T47D (cell line): ENCODE measurements around the gene MTF1.
A peak's percentile ranks its signal among the peaks of the same experiment; 100 is the strongest.

ENCODE experiments used
- DNase-seq, 2 experiments: peaks; one replicate each; pipeline versions ENCODE4 v3.0.0 to v3.0.0-alpha.2; 2011 to 2012; ENCODE audit warnings: low read depth in 1 of 2, low spot score in 1 of 2
- JUND ChIP-seq: IDR thresholded peaks from 2 replicates; pipeline ENCODE4 v1.6.1; 2012; ENCODE audit warnings: low read depth
- in situ Hi-C: cut with HindIII; loops from 2 replicates; pipeline ENCODE4 v1.10.0; 2016; ENCODE audit warnings: low sequenced_read_pairs, low pct_unique_long_range_greater_than_20kb

MTF1 gene

DNA sequence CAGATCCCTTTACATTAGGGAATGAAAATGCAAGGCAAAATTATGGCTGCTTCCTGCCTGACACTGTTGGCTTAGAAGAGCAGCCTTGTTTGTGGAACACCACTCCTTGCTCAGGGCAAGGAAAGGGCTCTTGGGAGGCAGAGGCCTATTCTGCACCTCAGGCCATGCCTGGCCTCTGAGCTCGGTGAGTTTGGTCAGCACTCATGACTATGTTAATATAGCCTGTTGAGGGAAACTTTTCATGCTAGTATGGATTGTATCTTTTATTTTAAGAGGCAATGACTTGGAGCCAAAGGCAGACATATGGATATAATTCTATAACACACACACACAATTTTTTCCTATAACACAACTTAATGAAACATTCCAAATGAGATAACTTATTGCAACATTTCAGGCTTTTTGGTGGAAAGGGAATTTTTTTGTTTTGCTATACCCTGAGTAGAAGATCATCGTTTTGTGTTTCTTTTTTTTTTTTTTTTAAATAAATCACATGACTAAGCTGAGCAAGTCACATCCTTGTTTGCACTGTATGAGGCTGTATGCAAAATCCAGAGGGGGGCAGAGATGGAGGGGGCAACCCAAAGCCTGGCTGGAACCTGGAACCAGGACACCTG, 45.8 kb downstream of the MTF1 start:
- TF ChIP-seq JUND = no peak
- in situ Hi-C loops = no loop called here

DNA sequence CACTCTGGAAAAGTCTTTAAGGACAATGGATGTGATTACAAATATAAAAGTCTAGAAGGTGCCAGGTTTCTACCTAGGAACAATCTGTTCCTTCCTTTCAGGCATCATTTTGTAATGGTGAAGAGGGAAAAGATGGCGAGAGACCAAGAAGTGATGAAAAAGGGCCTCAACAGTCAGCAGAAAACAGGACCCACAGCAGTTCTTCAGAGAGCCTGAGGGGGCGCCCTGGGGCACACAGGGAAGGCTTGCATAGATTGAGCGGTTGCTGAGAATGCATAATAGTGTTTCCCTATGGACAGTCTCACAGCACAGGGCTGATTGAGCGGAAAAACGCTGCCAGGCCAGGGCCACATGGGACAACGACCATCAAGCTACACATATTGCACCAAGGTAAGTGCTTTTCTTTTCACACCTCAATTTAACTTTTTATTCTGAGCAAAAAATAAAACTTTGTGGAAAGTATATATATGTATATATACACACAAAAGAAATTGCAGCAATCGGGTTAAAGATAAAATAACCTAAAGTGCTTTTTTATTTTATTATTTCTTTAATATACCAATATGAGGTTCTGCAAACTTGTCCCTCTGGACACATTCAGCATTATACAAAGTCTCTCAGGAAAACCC, 48.3 kb downstream of the MTF1 start:
- no peak for TF ChIP-seq JUND
- in situ Hi-C loops = no loop called here

More for the DNA sequence above, 45.8 kb downstream of the MTF1 start:
- no peak for DNase-seq

DNA sequence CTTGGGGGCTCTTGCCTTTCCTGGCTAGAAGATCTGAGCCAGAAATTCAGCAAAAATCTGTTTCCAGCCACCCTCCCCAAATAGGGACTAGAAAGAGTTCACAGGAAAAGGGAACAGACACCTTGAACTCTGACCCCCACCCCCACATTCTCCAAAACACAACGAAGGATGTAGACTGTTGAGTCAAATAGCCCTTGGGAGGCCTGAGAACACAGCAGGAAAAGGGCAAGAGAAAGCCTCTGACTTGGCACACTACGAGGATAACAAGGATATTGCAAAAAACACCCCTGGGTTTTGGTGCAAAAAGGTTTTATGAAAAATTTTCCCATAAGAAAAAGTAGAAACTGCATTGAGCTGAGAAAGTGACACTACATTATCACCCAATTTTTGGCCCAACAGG, 49.5 kb downstream of the MTF1 start:
- in situ Hi-C loops = no loop called here
- TF ChIP-seq JUND = no peak
- DNase-seq = no peak

More for the DNA sequence above, 48.3 kb downstream of the MTF1 start:
- peak in 1 of 2 experiments; percentile 82 for DNase-seq

DNA sequence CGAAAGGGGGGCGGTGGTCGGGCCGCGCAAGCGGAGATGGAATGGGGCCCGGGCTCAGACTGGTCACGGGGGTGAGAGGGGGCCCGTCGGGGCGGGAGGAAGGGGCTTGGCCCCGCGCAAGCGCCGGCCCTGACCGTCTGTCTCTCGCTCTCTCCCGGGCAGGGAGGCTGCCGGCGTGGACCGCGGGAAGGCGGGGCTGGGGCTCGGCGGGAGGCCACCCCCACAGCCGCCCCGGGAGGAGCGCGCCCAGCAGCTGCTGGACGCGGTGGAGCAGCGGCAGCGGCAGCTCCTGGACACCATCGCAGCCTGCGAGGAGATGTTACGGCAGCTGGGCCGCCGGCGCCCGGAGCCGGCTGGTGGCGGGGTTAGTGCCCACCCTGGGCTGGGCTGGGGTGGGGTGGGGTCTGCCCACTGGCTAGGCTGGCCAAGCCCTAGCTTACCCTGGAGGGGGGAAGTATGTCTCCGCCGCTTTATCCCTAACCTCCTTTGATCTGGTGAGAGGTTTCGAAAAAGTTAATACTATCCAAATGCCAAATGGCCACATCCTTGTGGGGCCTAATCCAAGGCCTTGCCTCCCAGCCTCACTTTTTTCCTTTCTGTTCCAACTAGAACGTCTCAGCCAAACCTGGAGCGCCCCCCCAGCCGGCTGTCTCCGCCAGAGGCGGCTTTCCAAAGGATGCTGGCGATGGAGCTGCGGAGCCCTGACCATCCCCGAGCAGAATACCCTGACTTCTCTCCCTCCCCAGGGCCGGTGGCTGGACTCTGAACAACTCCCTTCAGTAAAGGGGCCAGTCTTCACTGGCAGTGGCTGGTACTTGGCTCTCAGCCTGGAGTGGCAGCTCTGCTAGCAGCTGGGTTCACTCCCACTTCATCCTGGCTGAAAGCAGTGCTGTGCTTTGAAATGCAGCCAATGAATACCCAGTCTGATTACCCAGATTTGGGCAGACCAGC, 50.7 kb downstream of the MTF1 start:
- in situ Hi-C loops = no loop called here
- TF ChIP-seq JUND = no peak
- DNase-seq = peak; percentile 42 to 70

- no peak for TF ChIP-seq JUND
- peak; percentile 90 to 95 for DNase-seq
- in situ Hi-C loops = no loop called here
These were observed 51.6 kb downstream of the MTF1 start, which contains the start of the genes C1orf122 and YRDC for GRCh38 chr1:37807555-37808368. C1orf122 (plus strand) TSS chr1:37807790; CDS start chr1:37808405, 615 bp downstream. YRDC (minus strand) TSS chr1:37808208; CDS start chr1:37808180, 28 bp downstream.

DNA sequence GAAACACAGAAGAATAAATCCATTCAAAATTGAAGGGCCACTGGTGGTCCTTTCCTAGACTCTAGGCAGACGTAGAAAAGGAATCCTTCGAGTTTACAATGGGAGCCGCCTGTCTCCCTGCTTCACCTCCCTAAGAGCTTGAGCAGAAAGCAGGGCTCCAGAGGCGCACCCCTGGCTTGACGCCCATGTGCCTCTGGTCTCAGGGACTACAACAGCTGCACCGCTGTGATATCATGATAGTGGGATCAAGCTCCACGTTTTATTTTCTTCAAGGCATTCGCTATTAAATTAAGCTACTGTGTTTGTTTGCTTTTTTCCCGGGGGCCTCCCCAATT, 52.2 kb downstream of the MTF1 start:
- in situ Hi-C loops = no loop called here
- DNase-seq = no peak
- TF ChIP-seq JUND = no peak

DNA sequence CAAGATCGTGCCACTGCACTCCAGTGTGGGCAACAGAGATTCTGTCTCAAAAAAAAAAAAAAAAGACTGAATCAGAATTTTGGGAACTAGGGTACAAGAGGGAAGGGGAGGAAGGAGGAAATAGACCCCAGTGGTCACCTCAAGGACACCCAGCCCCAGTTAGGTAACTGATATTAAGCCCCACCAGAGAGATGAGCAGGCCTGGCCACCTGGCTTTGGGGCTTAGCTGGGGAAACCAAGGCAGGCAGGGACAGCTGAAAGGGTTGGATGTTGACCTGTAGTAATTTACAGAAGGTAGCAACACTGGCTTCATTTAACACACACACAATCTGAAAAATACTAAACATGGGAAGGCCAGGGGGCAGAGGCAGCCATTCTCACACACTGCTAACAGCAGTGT, 57.0 kb downstream of the MTF1 start:
- no peak for TF ChIP-seq JUND
- DNase-seq = no peak
- in situ Hi-C loops = no loop called here

DNA sequence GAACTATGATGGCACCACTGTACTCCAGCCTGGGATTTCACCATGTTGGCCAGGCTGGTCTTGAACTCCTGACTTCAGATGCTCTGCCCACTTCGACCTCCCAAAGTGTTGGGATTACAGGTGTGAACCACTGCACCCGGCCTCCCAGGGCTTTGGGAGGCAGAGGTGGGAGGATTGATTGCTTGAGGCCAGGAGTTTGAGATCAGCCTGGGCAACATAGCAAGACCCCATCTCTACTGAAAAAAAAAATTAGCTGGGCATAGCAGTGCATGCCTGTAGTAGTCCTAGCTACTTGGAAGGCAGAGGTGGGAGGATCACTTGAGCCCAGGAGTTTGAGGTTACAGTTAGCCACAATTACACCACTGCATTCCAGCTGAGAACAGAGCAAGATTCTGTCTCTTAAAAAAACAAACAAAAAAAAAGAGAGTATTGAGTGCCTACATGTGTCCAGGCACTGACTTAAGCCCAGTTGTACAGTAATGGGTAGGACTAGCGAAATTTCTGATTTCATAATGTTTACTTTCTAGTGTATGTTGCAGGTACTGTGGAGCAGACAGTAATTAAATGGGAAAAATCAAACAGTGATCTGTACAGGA, 61.5 kb downstream of the MTF1 start:
- in situ Hi-C loops = no loop called here
- no peak for TF ChIP-seq JUND
- DNase-seq = no peak

DNA sequence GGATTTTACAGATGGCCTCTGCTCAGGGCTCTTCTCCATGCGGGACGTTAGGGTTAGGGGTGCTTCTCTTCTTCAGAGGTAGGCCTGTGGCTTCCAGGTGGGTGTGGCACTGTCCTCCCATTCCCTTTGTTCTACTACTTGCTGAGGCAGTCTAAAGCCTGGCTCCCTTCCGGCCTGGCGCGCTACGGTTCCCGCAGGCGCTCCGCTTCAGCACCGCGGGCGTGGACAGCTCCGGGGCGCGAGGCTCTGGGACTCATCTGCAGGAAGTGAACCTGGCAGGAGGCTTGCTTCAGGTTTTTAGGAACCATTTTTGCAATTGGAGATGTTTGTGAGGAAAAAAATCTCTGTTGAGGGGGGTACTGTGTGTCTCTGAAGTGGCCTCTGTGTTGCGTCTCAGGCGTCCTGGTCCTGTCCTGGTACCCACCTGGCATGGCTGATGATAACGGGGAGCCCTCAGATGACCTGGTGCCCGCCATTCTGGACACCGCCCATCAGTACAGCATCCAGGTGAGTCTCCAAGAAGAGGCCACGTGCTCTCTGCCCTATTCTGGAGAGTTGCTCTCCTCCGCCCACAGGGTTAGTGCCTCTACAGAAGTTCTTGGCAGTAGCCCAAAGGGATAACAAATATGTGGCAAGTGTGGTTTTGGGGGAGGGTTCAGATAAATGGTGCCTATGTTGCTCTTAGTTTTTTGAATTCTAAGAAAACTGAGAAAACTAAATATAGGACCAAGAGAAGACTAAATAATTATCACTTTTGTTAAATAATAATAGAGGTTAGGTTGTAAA, 63.9 kb downstream of the MTF1 start:
- peak; percentile 54 to 67 for DNase-seq
- in situ Hi-C loops = no loop called here
- no peak for TF ChIP-seq JUND

DNA sequence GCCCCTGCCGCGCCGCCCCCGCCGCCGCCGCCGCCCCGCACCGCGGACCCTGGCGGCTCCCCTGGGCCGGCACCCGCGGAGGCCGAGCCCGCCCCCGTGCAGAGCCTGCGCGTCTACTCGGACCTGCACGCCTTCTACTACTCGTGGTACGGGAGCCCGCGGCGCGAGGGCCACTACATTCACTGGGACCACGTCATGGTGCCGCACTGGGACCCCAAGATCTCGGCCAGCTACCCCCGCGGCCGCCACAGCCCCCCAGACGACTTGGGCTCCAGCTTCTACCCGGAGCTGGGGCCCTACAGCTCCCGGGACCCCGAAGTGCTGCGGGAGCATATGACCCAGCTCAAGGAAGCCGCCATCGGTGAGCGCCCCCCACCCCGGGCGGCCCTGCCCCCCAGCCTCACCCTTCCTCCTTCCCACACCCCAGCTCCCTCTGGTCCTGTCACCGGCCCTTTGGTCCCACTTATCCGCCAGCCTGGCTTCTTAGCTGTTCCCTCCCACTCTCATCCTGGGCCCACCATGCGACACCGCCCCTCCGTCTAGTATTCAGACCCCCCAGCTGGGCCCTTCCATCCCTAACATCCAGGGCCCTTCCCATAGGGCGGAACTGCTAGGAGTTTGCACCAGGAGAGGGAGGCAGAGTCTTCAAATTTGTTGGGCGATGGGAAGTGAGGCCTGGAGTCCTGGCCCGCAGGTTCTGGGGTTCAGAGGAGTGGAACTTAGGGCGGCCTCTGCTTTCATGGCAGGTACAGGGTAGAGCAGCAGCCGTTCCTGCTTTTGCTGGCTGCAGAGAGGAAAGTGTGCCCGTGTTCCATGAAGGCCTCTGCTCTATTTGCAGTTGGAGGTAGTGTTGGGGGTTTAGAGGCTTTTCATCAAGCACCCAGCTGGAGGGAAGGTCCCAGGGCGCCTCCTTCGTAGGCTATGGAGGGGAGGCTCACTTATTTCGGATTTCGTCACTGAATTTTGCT, 64.7 kb downstream of the MTF1 start:
- TF ChIP-seq JUND = no peak
- DNase-seq = peak; percentile 30 to 31
- in situ Hi-C loops = no loop called here
